OCI-LY1 (cell line): ENCODE measurements around the gene RGS7.
"Not testable (repeated sequence)": the region's sequence is repeated elsewhere in the genome, so short reads cannot be mapped to it uniquely, and the experiment has no call there.

ENCODE experiments used
- H2AFZ ChIP-seq: fragments of 200-600 bp; sonication (generic), shearing (Covaris generic); 2 replicates; pipeline ENCODE4 v1.6.0; 2014; ENCODE audit warnings: antibody characterized with exemption, mild to moderate bottlenecking, low read length
- H3F3A ChIP-seq: fragments of 200-600 bp; sonication (generic), shearing (Covaris generic); 2 replicates; pipeline ENCODE4 v1.6.0; 2014; ENCODE audit warnings: mild to moderate bottlenecking, antibody characterized with exemption, low read length, moderate library complexity; ENCODE audit not compliant: insufficient read depth
- H3K27ac ChIP-seq: fragments of 200-600 bp; sonication (generic); 2 replicates; pipeline ENCODE4 v1.5.1; 2014; ENCODE audit warnings: low read length, mixed run types, mild to moderate bottlenecking, low read depth; ENCODE audit not compliant: poor library complexity, severe bottlenecking
- H3K27me3 ChIP-seq: fragments of 200-600 bp; sonication (generic); 2 replicates; pipeline ENCODE4 v1.6.0; 2014; ENCODE audit warnings: antibody characterized with exemption, mild to moderate bottlenecking, low read length, moderate library complexity; ENCODE audit not compliant: insufficient read depth
- H3K36me3 ChIP-seq: fragments of 200-600 bp; sonication (generic); 2 replicates; pipeline ENCODE4 v1.6.1; 2014; ENCODE audit warnings: mild to moderate bottlenecking, antibody characterized with exemption, low read length, moderate library complexity, mixed read lengths; ENCODE audit not compliant: insufficient read depth
- H3K4me1 ChIP-seq: fragments of 200-600 bp; sonication (generic); 2 replicates; pipeline ENCODE4 v1.5.1; 2014; ENCODE audit warnings: mild to moderate bottlenecking, low read length, moderate library complexity; ENCODE audit not compliant: insufficient read depth, severe bottlenecking
- H3K4me2 ChIP-seq: fragments of 200-600 bp; sonication (generic), shearing (Covaris generic); 2 replicates; pipeline ENCODE4 v1.6.1; 2014; ENCODE audit warnings: low read length
- H3K4me3 ChIP-seq: fragments of 200-600 bp; sonication (generic); 2 replicates; pipeline ENCODE4 v1.5.1; 2014; ENCODE audit warnings: low read length, low read depth, mild to moderate bottlenecking, mixed read lengths; ENCODE audit not compliant: poor library complexity, severe bottlenecking
- H3K79me2 ChIP-seq: fragments of 200-600 bp; shearing (Covaris generic); 2 replicates; pipeline ENCODE4 v1.6.1; 2016; ENCODE audit warnings: mixed run types, low read length, mixed read lengths; ENCODE audit not compliant: insufficient read depth
- H3K9ac ChIP-seq: fragments of 200-600 bp; sonication (generic), shearing (Covaris generic); 2 replicates; pipeline ENCODE4 v1.6.1; 2014; ENCODE audit warnings: mild to moderate bottlenecking, low read length, mixed read lengths
- H3K9me2 ChIP-seq: fragments of 200-600 bp; sonication (generic), shearing (Covaris generic); 2 replicates; pipeline ENCODE4 v1.6.1; 2014; ENCODE audit warnings: low read depth, mild to moderate bottlenecking, low read length, mixed read lengths
- H3K9me3 ChIP-seq: fragments of 200-600 bp; shearing (Covaris generic); 2 replicates; pipeline ENCODE4 v1.6.1; 2014; ENCODE audit warnings: low read length, mixed read lengths
- H4K20me1 ChIP-seq: fragments of 200-600 bp; sonication (generic), shearing (Covaris generic); 2 replicates; pipeline ENCODE4 v1.6.0; 2016; ENCODE audit warnings: mild to moderate bottlenecking, low read length; ENCODE audit not compliant: insufficient read depth
- EZH2 ChIP-seq: fragments of 200-600 bp; sonication (generic), shearing (Covaris generic); IDR thresholded peaks from 2 replicates; pipeline ENCODE4 v1.8.0; 2017; ENCODE audit warnings: borderline replicate concordance, mixed run types, mild to moderate bottlenecking, antibody characterized with exemption, low read length, moderate library complexity, mixed read lengths
- TF ChIP-seq, protein P1 (sequence below): fragments of 200-600 bp; sonication (generic), shearing (Covaris generic); IDR thresholded peaks from 2 replicates; pipeline ENCODE4 v1.5.1; 2017; ENCODE audit warnings: mild to moderate bottlenecking, antibody characterized with exemption, low read length, moderate library complexity, mixed read lengths

The RGS7 gene

DNA sequence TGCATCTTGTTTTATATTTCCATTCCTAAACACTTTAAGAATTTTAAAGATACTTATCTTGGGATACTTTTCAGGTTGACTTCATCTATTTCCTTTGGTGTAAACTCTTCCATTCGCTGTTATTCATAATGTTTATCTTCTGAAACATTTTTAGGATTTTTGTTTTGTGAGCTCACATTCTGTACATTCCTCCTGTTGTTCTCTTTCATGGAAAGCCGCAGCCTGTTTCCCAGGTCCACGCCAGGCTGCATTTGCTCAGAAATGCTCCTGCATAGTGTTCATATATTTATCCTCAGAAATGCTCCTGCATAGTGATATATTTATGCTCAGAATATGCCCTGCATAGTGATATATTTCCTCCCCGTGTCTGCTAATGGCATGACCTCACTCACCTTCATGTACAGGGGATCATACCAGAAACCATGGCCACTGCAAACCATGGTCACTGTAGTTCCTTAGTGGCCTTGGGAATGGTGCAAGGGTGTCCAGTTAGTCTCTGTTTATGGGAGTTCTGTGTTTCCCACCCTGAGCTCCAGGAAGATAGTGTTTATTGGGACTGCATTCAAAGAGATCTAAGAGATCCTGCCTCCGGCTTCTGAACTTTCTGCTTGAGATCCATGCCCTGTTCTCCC is 591.2 kb downstream of the RGS7 start:
- no peaks in the 10 kb centered on the region for H4K20me1 ChIP-seq
- H3K9me2 ChIP-seq, result no peaks in the 10 kb centered on the region
- no peak overlapping the region for H3K27ac ChIP-seq
- H3K4me2 ChIP-seq, result no peak overlapping the region
- no peaks in the 10 kb centered on the region for H3K27me3 ChIP-seq
- no peaks in the 10 kb centered on the region for H3K9me3 ChIP-seq
- H3K79me2 ChIP-seq, result no peaks in the 10 kb centered on the region
- H2AFZ ChIP-seq, result no peak overlapping the region
- no peak overlapping the region for H3K9ac ChIP-seq
- H3K4me3 ChIP-seq, result no peak overlapping the region
- no peaks in the 10 kb centered on the region for H3F3A ChIP-seq
- no peaks in the 10 kb centered on the region for H3K4me1 ChIP-seq
- TF ChIP-seq, protein P1, sequence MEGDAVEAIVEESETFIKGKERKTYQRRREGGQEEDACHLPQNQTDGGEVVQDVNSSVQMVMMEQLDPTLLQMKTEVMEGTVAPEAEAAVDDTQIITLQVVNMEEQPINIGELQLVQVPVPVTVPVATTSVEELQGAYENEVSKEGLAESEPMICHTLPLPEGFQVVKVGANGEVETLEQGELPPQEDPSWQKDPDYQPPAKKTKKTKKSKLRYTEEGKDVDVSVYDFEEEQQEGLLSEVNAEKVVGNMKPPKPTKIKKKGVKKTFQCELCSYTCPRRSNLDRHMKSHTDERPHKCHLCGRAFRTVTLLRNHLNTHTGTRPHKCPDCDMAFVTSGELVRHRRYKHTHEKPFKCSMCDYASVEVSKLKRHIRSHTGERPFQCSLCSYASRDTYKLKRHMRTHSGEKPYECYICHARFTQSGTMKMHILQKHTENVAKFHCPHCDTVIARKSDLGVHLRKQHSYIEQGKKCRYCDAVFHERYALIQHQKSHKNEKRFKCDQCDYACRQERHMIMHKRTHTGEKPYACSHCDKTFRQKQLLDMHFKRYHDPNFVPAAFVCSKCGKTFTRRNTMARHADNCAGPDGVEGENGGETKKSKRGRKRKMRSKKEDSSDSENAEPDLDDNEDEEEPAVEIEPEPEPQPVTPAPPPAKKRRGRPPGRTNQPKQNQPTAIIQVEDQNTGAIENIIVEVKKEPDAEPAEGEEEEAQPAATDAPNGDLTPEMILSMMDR, result no peak
- TF ChIP-seq EZH2, result no peak
- no peaks in the 10 kb centered on the region for H3K36me3 ChIP-seq

DNA sequence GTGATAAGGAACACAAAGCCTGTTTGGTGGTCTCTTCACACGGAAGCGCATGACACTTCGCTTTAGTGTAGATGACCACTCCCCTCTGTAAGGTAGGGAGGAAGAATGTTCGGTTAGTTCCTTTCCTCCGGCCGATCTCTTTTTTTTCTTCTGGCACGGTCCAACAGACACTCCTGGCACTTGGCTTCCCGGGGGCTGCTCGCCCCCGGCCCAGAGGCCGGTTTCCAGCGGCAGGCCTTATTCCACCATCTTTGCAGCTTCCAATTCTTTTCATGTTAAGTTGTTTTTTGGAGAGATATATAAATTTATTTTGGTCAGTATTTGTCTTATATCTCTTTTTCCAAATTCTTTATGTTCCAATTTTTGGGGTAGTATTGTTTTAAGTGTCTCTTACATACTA is 593.2 kb downstream of the RGS7 start:
- no peak overlapping the region for H3K4me3 ChIP-seq
- no peaks in the 10 kb centered on the region for H3K27me3 ChIP-seq
- H3K36me3 ChIP-seq, result no peaks in the 10 kb centered on the region
- H3K9me2 ChIP-seq, result no peaks in the 10 kb centered on the region
- no peak overlapping the region for H3K4me2 ChIP-seq
- H3K27ac ChIP-seq, result no peak overlapping the region
- no peaks in the 10 kb centered on the region for H3K4me1 ChIP-seq
- no peaks in the 10 kb centered on the region for H3F3A ChIP-seq
- no peak overlapping the region for H3K9ac ChIP-seq
- no peaks in the 10 kb centered on the region for H4K20me1 ChIP-seq
- no peaks in the 10 kb centered on the region for H3K9me3 ChIP-seq
- no peak overlapping the region for H2AFZ ChIP-seq
- TF ChIP-seq EZH2, result no peak
- TF ChIP-seq, protein P1, result no peak
- H3K79me2 ChIP-seq, result no peaks in the 10 kb centered on the region

DNA sequence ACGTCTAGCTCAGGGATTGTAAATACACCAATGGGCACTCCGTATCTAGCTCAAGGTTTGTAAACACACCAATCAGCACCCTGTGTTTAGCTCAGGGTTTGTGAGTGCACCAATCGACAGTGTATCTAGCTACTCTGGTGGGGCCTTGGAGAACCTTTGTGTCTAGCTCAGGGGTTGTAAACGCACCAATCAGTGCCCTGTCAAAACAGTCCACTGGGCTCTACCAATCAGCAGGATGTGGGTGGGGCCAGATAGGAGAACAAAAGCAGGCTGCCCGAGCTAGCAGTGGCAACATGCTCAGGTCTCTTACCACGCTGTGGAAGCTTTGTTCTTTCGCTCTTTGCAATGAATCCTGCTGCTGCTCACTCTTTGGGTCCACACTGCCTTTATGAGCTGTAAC is 593.9 kb downstream of the RGS7 start:
- H3K27ac ChIP-seq, H4K20me1 ChIP-seq, H3K4me1 ChIP-seq, H3K79me2 ChIP-seq, H3K4me3 ChIP-seq, H3K36me3 ChIP-seq, H3K9ac ChIP-seq, H3K9me3 ChIP-seq, H3K27me3 ChIP-seq, H2AFZ ChIP-seq, H3K4me2 ChIP-seq, H3K9me2 ChIP-seq, H3F3A ChIP-seq: not testable (repeated sequence)

DNA sequence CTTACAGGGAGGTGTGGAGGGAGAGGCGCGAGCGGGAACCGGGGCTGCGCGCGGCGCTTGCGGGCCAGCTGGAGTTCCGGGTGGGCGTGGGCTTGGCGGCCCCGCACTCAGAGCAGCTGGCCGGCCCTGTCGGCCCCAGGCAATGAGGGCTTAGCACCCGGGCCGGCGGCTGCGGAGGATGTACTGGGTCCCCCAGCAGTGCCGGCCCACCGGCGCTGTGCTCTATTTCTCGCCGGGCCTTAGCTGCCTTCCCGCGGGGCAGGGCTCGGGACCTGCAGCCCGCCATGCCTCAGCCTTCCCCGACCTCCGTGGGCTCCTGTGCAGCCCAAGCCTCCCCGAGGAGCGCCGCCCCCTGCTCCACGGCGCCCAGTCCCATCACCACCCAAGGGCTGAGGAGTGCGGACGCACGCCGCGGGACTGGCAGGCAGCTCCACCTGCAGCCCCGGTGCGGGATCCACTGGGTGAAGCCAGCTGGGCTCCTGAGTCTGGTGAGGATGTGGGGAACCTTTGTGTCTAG is 594.5 kb downstream of the RGS7 start:
- not testable (repeated sequence) for H2AFZ ChIP-seq, H3K27me3 ChIP-seq, H3K9me3 ChIP-seq, H3K79me2 ChIP-seq, H3K9ac ChIP-seq, H4K20me1 ChIP-seq, H3F3A ChIP-seq, H3K36me3 ChIP-seq, H3K9me2 ChIP-seq, H3K4me2 ChIP-seq, H3K4me3 ChIP-seq, H3K4me1 ChIP-seq, H3K27ac ChIP-seq

DNA sequence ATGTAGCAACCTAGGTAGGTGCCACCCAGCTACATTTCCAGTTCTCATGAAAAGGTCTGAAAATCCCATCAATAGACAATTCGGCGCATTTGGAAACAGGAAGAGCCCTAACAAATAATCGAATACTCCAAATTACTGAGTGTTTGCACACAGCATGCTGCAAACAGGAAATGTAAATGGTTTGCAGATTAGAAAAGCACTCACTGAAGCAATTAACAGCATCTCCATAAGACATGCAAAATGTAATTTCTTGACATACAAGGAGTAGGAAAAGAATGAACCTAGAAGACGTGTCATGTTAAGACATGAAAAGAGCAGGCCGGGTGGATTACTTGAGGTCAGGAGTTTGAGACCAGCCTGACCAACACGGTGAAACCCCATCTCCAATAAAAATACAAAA is 598.2 kb downstream of the RGS7 start:
- H3F3A ChIP-seq, H3K9me3 ChIP-seq, H3K27me3 ChIP-seq, H2AFZ ChIP-seq, H3K4me2 ChIP-seq, H3K9me2 ChIP-seq, H3K4me3 ChIP-seq, H3K27ac ChIP-seq, H3K4me1 ChIP-seq, H3K36me3 ChIP-seq, H3K79me2 ChIP-seq, H4K20me1 ChIP-seq, H3K9ac ChIP-seq: not testable (repeated sequence)
